Fibroblast of the aortic adventitia (primary cell): ENCODE results near the gene ARAP1. TPM values are rescaled to one million over a fixed set of nuclear protein-coding genes. Genes with fewer than 3 reads are reported as not detected.

Experiments used
- DNase-seq: peaks from one replicate; pipeline ENCODE4 v3.0.0-alpha.2; 2010; ENCODE audit warnings: low read depth
- H3K4me3 ChIP-seq: 2 replicates; pipeline ENCODE4 v1.5.1; 2011; ENCODE audit warnings: low read depth, mild to moderate bottlenecking, control low read depth, low read length, moderate library complexity
- CTCF ChIP-seq: IDR thresholded peaks from 2 replicates; pipeline ENCODE4 v1.5.1; 2011; ENCODE audit warnings: mild to moderate bottlenecking, low read length, control low read depth, inconsistent platforms; ENCODE audit not compliant: insufficient read depth
- total RNA-seq: library from RNA; depleted of rRNA; stranded (reverse); fragments of >200 nt; gene quantifications from 2 replicates; pipeline ENCODE4 v1.2.3, GENCODE V29; 2012; ENCODE audit warnings: low replicate concordance

The ARAP1 gene
- total RNA-seq, 1 donor, result 66.9 TPM

DNA sequence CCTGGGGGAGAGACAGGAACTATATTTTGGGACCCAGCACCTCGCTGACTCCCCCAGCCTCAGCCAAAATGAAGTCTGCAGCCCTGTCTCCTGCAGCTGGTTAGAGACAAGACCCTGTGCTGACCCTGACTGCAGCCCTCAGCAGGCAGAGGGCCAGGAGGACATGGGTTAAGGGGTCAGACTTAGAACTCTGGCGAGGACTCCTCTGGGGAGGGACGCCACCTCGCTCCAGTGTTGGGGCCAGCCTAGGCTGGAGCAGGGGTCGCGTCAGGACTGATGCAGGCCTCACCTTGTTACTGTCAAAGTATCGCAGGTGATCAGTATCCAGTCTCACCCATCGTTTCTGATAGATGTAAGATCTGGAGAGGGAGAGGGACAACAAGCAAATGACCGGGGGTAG lies 41.1 kb downstream of the ARAP1 start:
- DNase-seq, result no peak
- H3K4me3 ChIP-seq, result no peak overlapping the region
- no peak for TF ChIP-seq CTCF

- H3K4me3 ChIP-seq, result no peak overlapping the region
- no peak for TF ChIP-seq CTCF
- DNase-seq, result no peak
Measured at GRCh38 chr11:72710278-72710677, 41.9 kb downstream of the ARAP1 start.

DNA sequence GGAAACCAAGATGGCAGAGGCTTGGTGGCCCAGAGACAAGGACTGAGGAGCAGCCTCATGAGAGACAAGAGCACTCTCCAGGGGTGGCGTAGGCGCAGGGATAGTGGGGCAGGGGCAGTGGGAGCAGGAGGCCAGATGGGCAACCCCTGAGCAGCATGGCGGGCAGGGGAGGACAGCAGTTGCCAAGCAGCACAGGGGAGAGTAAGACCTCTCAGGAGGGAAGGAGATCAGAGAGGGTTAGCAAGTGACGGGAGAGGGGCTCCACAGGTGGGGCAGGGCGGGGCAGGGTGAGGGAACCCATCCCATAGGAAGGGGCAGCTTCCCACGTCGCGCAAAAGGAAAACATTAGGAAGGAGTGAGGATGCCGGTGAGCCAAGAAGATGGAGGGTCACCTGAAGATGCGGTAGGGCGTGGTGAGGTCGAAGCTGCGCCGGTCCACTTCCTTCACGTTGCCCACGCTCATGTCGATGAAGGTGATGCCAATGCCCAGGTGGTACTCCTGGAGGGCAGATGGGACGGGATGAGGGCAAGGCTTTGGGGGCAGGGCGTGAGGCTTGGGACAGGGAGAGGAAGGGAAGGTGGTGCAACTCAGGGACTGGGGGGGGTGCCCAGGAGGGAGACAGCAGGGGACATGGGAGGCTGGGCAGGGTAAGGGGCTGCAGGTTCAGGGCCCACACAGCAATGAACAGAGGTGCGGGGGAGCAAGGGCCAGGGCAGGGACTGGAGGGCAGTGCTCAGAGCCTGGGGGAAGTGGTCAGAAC lies 42.5 kb downstream of the ARAP1 start:
- no peak for TF ChIP-seq CTCF
- no peak overlapping the region for H3K4me3 ChIP-seq
- no peak for DNase-seq

DNA sequence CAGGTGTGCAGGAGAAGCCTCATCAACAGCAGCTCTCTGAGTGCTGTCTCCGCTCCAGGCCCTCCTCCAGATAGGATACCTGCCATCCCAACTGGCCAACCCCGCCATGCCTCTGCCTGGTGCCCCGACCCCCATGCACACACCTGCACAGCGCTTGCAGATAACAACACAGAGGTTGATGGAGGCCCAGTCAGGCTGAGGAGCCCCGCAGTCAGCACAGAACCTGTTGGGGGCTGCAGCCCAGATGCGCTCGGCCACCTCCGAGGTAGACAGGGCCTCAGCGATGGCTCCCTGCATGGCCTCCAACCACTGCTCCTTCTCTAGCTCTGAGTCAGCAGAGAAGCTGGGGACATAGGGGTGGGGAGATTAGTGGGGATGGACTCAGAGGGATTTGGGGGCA lies 45.2 kb downstream of the ARAP1 start:
- no peak for TF ChIP-seq CTCF
- no peak overlapping the region for H3K4me3 ChIP-seq
- no peak for DNase-seq

DNA sequence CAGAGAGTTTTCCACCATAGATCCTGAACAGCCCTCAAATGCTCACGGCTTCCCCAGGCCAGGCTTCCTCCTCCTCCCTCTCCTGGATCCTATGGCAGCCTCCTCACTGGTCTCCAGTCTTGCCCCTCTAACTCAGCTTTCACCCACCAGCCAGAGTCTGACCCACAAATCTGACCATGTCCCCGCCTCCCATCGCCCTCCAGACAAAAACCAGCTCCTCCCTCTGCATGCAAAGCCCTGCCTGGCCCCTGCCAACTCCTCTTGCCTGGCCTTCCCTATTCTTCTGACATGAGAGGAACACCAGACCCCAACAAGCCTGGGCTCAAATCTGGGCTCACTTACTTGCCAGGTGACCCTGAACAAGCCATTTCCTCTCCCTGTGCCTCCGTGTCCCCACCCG lies 45.6 kb downstream of the ARAP1 start:
- TF ChIP-seq CTCF, result no peak
- DNase-seq, result no peak
- no peak overlapping the region for H3K4me3 ChIP-seq

DNA sequence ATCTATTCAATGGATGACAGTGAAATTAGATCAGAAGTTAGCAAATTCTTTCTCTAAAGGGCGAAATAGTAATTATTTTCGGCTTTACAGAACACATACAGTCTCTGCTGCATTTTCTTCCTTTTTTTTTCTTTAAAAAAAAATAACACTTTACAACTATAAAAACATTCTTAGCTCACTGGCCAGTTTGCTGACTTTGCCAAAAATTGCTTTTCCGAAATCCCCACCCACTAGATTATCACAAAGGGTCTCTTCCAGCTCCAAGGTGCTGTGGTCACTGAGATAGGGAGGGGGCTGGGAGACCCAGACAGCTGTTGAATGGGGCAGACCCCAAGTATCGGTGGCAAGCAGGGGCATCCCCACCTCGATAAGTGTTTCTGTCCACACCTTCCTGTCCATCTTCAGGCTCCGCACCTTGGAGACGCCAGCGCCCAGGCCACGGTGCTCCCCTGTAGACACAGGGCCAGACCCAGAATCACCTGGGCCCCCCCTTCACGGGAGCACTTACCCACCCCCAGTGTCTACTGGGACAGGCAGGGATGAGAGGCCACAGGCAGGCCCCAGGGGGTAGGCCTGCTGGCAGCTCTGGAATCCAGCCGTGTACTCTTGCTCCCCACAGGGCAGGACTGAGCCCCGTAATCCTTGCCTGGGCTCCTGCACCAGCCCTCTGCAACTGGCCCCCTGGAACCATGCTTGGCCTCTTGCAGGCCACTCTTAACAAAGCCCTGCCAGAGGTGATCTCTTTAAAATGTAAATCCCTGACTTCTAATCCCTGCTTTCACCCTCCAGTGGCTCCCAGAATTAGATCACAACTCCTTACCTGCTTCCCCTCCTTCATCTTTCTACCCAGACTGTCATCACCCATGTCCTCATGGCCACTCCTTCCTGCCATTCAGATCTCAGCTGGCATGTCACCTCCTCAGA lies 46.5 kb downstream of the ARAP1 start:
- no peak overlapping the region for H3K4me3 ChIP-seq
- no peak for DNase-seq
- TF ChIP-seq CTCF, result no peak
